Subcutaneous adipose tissue (tissue), 4 donors: ENCODE results near the gene NUP153. TPM values are rescaled to one million over a fixed set of nuclear protein-coding genes. Genes with fewer than 3 reads are reported as not detected.

Experiments
- CTCF ChIP-seq: fragments of 450-650 bp; IDR thresholded peaks from one replicate; pipeline ENCODE4 v1.5.1; 2016; ENCODE audit warnings: low read depth, mild to moderate bottlenecking, control low read depth, antibody characterized with exemption, moderate library complexity
- total RNA-seq, 4 donors: library from RNA; depleted of rRNA; stranded (reverse); fragments of >200 nt; gene quantifications; one replicate each; pipeline ENCODE4 v1.1.0, GENCODE V29; 2016

NUP153 gene
- total RNA-seq, 4 donors from 2014 or later, result 30.3 to 48.3 (median 32.0) TPM

GRCh38 chr6:17730078-17730704 is 23.5 kb upstream of the NUP153 start:
- TF ChIP-seq CTCF, result no peak

- TF ChIP-seq CTCF, result no peak
Measured at GRCh38 chr6:17729223-17730077, 22.7 kb upstream of the NUP153 start.

- TF ChIP-seq CTCF, result no peak
Measured at GRCh38 chr6:17728551-17729222, 22.0 kb upstream of the NUP153 start.

- TF ChIP-seq CTCF, result no peak
Measured at GRCh38 chr6:17725083-17725482, 18.4 kb upstream of the NUP153 start.

GRCh38 chr6:17724341-17724740 is 17.6 kb upstream of the NUP153 start:
- no peak for TF ChIP-seq CTCF

GRCh38 chr6:17721671-17722070 is 14.9 kb upstream of the NUP153 start:
- TF ChIP-seq CTCF, result no peak
